GM19240 (cell line): Measurements from ENCODE around the gene FAM20B.
"Not testable (repeated sequence)": the region's sequence is repeated elsewhere in the genome, so short reads cannot be mapped to it uniquely, and the experiment has no call there.

ENCODE experiments used
- DNase-seq: peaks from one replicate; pipeline ENCODE4 v3.0.0; 2011; ENCODE audit warnings: low spot score; ENCODE audit not compliant: insufficient read length

The FAM20B gene

GRCh38 chr1:179023946-179024650 is 1.6 kb upstream of the FAM20B start:
- DNase-seq = no peak

- peak; percentile 57 for DNase-seq
These were observed 500 bp downstream of the FAM20B start for GRCh38 chr1:179025975-179026812.

GRCh38 chr1:179026813-179027669 is 1.3 kb downstream of the FAM20B start:
- DNase-seq = no peak

GRCh38 chr1:179029321-179029759 is 3.6 kb downstream of the FAM20B start:
- no peak for DNase-seq

GRCh38 chr1:179030130-179030529 is 4.4 kb downstream of the FAM20B start:
- no peak for DNase-seq

GRCh38 chr1:179030683-179031082 is 5.0 kb downstream of the FAM20B start:
- no peak for DNase-seq

- no peak for DNase-seq
These were observed 5.6 kb downstream of the FAM20B start for GRCh38 chr1:179031284-179031683.

GRCh38 chr1:179031855-179032513 is 6.3 kb downstream of the FAM20B start:
- DNase-seq = no peak

- peak; percentile 8 for DNase-seq
These were observed 9.0 kb downstream of the FAM20B start for GRCh38 chr1:179034720-179035119.

- DNase-seq = no peak
These were observed 11.3 kb downstream of the FAM20B start for GRCh38 chr1:179036844-179037465.

- DNase-seq = no peak
These were observed 13.0 kb downstream of the FAM20B start for GRCh38 chr1:179038528-179039281.

GRCh38 chr1:179039502-179040174 is 13.9 kb downstream of the FAM20B start:
- DNase-seq = not testable (repeated sequence)

GRCh38 chr1:179040175-179040551 is 14.5 kb downstream of the FAM20B start:
- not testable (repeated sequence) for DNase-seq

- no peak for DNase-seq
These were observed 16.4 kb downstream of the FAM20B start for GRCh38 chr1:179042087-179042486.

- no peak for DNase-seq
These were observed 17.0 kb downstream of the FAM20B start for GRCh38 chr1:179042700-179043099.

- no peak for DNase-seq
These were observed 17.6 kb downstream of the FAM20B start for GRCh38 chr1:179043266-179043665.

- DNase-seq = no peak
These were observed 18.2 kb downstream of the FAM20B start for GRCh38 chr1:179043907-179044306.

GRCh38 chr1:179046808-179047635 is 21.3 kb downstream of the FAM20B start:
- DNase-seq = no peak

- no peak for DNase-seq
These were observed 21.9 kb downstream of the FAM20B start for GRCh38 chr1:179047636-179047997.
